GM23338 (cell line): ENCODE measurements around the gene ATP12A. TPM values are rescaled to one million over a fixed set of nuclear protein-coding genes. Genes with fewer than 3 reads are reported as not detected.

Experiments
- ATAC-seq: fragments of 200-7000 bp; cut with Tn5 transposase; 3 replicates; pipeline ENCODE4 v1.9.1; 2020
- DNase-seq: peaks from one replicate; pipeline ENCODE4 v3.0.0-alpha.2; 2015; ENCODE audit warnings: low spot score
- H2AFZ ChIP-seq: fragments of 200-600 bp; sonication (generic); 2 replicates; pipeline ENCODE4 v1.8.0; 2016; ENCODE audit warnings: antibody characterized with exemption, mild to moderate bottlenecking, moderate library complexity
- H3F3A ChIP-seq: fragments of 200-600 bp; sonication (generic); replicated peaks from 2 replicates; pipeline ENCODE4 v1.8.0; 2017; ENCODE audit warnings: antibody characterized with exemption, mixed run types, low read depth
- H3K27ac ChIP-seq: fragments of 200-600 bp; sonication (generic); 2 replicates; pipeline ENCODE4 v1.6.1; 2016; ENCODE audit warnings: low read depth
- H3K27me3 ChIP-seq: fragments of 200-600 bp; sonication (generic); 2 replicates; pipeline ENCODE4 v1.8.0; 2016; ENCODE audit warnings: mild to moderate bottlenecking, mixed run types, moderate library complexity; ENCODE audit not compliant: insufficient read depth
- H3K36me3 ChIP-seq: fragments of 200-600 bp; sonication (generic); 2 replicates; pipeline ENCODE4 v1.8.0; 2016; ENCODE audit warnings: mild to moderate bottlenecking; ENCODE audit not compliant: insufficient read depth
- H3K4me1 ChIP-seq: fragments of 200-600 bp; sonication (generic); 2 replicates; pipeline ENCODE4 v1.8.0; 2016; ENCODE audit warnings: mild to moderate bottlenecking, moderate library complexity; ENCODE audit not compliant: insufficient read depth
- H3K4me2 ChIP-seq: fragments of 200-600 bp; sonication (generic); 2 replicates; pipeline ENCODE4 v1.7.1; 2017; ENCODE audit warnings: mixed run types
- H3K4me3 ChIP-seq: fragments of 200-600 bp; sonication (generic); 2 replicates; pipeline ENCODE4 v1.6.1; 2016; ENCODE audit warnings: mixed run types
- H3K79me2 ChIP-seq: fragments of 200-600 bp; sonication (generic); replicated peaks from 2 replicates; pipeline ENCODE4 v1.8.0; 2017; ENCODE audit warnings: mild to moderate bottlenecking; ENCODE audit not compliant: insufficient read depth
- H3K9me2 ChIP-seq: fragments of 200-600 bp; sonication (generic); 2 replicates; pipeline ENCODE4 v1.8.0; 2017; ENCODE audit not compliant: insufficient read depth
- H4K20me1 ChIP-seq: fragments of 200-600 bp; sonication (generic); replicated peaks from 2 replicates; pipeline ENCODE4 v1.8.0; 2017; ENCODE audit warnings: mild to moderate bottlenecking; ENCODE audit not compliant: insufficient read depth
- H3K27ac Mint-ChIP-seq: 2 replicates; pipeline ENCODE4 v1.8.0; 2020; ENCODE audit warnings: inconsistent platforms, mild to moderate bottlenecking, moderate library complexity, mixed read lengths
- H3K27me3 Mint-ChIP-seq: 3 replicates; pipeline ENCODE4 v1.8.0; 2022; ENCODE audit warnings: low read depth, mild to moderate bottlenecking, moderate library complexity, mixed read lengths, inconsistent platforms; ENCODE audit not compliant: insufficient read depth, poor library complexity
- H3K36me3 Mint-ChIP-seq: 3 replicates; pipeline ENCODE4 v1.8.0; 2021; ENCODE audit warnings: low read depth, mild to moderate bottlenecking, inconsistent platforms, moderate library complexity, mixed read lengths
- H3K4me1 Mint-ChIP-seq: 3 replicates; pipeline ENCODE4 v1.8.0; 2020; ENCODE audit warnings: mild to moderate bottlenecking, inconsistent platforms, mixed read lengths
- H3K4me3 Mint-ChIP-seq: 3 replicates; pipeline ENCODE4 v1.8.0; 2021; ENCODE audit warnings: moderate library complexity, mild to moderate bottlenecking, inconsistent platforms, mixed read lengths
- H3K9me3 Mint-ChIP-seq: 3 replicates; pipeline ENCODE4 v1.8.0; 2020; ENCODE audit warnings: moderate library complexity, mild to moderate bottlenecking, inconsistent platforms, mixed read lengths
- CREB1 ChIP-seq: fragments of 250-450 bp; sonication (Bioruptor Pico); IDR thresholded peaks from 2 replicates; pipeline ENCODE4 v1.5.0; 2020; ENCODE audit warnings: low read depth, mild to moderate bottlenecking, moderate library complexity
- JUNB ChIP-seq: IDR thresholded peaks from one replicate; pipeline ENCODE4 v1.6.1; 2016; ENCODE audit warnings: antibody characterized with exemption; ENCODE audit not compliant: unreplicated experiment
- POLR2AphosphoS5 ChIP-seq: IDR thresholded peaks from 2 replicates; pipeline ENCODE4 v1.6.1; 2016; ENCODE audit warnings: antibody characterized with exemption, low read depth
- ZNF331 ChIP-seq: fragments of 250-450 bp; sonication (Bioruptor Pico); IDR thresholded peaks from 2 replicates; pipeline ENCODE4 v1.5.0; 2020; ENCODE audit warnings: low read depth, mild to moderate bottlenecking, moderate library complexity
- polyA plus RNA-seq: library from polyadenylated mRNA; unstranded; fragments of >200 nt; fragmentation: Nextera tagmentation; extraction: Ambion mirVana; gene quantifications from 2 replicates; pipeline ENCODE4 v1.2.1, GENCODE V29; 2016
- total RNA-seq: library from RNA; depleted of rRNA; stranded (reverse); fragments of >200 nt; shearing (Covaris generic); gene quantifications from 2 replicates; pipeline ENCODE4 v1.2.3, GENCODE V29; 2014
- TF ChIP-seq, protein P1 (sequence below), 2 experiments: fragments of 200-600 bp in 1 of 2; sonication (generic) in 1 of 2; conservative IDR thresholded peaks; 2 replicates each; pipeline versions ENCODE4 v1.5.1 to v1.6.1; 2016 to 2017; ENCODE audit warnings: antibody characterized with exemption in 2 of 2, low read depth in 2 of 2, mild to moderate bottlenecking in 2 of 2, moderate library complexity in 1 of 2
- TF ChIP-seq, protein P2 (sequence below): IDR thresholded peaks from one replicate; pipeline ENCODE4 v1.6.1; 2018; ENCODE audit warnings: antibody characterized with exemption; ENCODE audit not compliant: unreplicated experiment
- TF ChIP-seq, protein P3 (sequence below): fragments of 250-450 bp; sonication (Bioruptor Pico); IDR thresholded peaks from 2 replicates; pipeline ENCODE4 v1.5.0; 2020; ENCODE audit warnings: mild to moderate bottlenecking, moderate library complexity

The ATP12A gene
- total and polyA plus RNA-seq, 2 experiments from 2014 or later = 0.40 to 1.0 TPM

DNA sequence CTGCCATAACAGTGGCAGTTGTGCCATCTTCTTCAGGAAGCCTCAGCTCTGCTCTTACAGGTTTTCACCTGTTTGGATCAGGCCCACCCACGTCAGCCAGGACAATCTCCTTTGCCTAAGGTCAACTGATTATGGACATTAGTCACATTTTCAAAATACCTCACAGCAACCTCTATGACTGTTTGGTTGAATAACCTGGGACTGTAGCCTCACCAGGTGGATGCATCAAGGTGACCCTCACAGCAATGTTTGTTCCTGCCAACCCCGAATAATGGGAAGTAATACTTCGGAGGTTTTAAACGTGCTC is 17.2 kb upstream of the ATP12A start:
- no peaks in the 10 kb centered on the region for H3K4me1 Mint-ChIP-seq
- H3K9me2 ChIP-seq = no peaks in the 10 kb centered on the region
- no peaks in the 10 kb centered on the region for H3K36me3 Mint-ChIP-seq
- no peaks in the 10 kb centered on the region for H3K9me3 Mint-ChIP-seq
- no peak overlapping the region for H3K27ac Mint-ChIP-seq
- no peak overlapping the region for H3K4me2 ChIP-seq
- no peaks in the 10 kb centered on the region for H3F3A ChIP-seq
- no peaks in the 10 kb centered on the region for H3K27me3 ChIP-seq
- H3K4me1 ChIP-seq = no peaks in the 10 kb centered on the region
- DNase-seq = no peak
- no peaks in the 10 kb centered on the region for H3K36me3 ChIP-seq
- H3K4me3 ChIP-seq = no peak overlapping the region
- TF ChIP-seq, protein P1, sequence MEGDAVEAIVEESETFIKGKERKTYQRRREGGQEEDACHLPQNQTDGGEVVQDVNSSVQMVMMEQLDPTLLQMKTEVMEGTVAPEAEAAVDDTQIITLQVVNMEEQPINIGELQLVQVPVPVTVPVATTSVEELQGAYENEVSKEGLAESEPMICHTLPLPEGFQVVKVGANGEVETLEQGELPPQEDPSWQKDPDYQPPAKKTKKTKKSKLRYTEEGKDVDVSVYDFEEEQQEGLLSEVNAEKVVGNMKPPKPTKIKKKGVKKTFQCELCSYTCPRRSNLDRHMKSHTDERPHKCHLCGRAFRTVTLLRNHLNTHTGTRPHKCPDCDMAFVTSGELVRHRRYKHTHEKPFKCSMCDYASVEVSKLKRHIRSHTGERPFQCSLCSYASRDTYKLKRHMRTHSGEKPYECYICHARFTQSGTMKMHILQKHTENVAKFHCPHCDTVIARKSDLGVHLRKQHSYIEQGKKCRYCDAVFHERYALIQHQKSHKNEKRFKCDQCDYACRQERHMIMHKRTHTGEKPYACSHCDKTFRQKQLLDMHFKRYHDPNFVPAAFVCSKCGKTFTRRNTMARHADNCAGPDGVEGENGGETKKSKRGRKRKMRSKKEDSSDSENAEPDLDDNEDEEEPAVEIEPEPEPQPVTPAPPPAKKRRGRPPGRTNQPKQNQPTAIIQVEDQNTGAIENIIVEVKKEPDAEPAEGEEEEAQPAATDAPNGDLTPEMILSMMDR (conservative IDR thresholded peaks at IDR 0.05; ENCODE audit: low read depth in 2 of 2) = no peak
- TF ChIP-seq, protein P2, sequence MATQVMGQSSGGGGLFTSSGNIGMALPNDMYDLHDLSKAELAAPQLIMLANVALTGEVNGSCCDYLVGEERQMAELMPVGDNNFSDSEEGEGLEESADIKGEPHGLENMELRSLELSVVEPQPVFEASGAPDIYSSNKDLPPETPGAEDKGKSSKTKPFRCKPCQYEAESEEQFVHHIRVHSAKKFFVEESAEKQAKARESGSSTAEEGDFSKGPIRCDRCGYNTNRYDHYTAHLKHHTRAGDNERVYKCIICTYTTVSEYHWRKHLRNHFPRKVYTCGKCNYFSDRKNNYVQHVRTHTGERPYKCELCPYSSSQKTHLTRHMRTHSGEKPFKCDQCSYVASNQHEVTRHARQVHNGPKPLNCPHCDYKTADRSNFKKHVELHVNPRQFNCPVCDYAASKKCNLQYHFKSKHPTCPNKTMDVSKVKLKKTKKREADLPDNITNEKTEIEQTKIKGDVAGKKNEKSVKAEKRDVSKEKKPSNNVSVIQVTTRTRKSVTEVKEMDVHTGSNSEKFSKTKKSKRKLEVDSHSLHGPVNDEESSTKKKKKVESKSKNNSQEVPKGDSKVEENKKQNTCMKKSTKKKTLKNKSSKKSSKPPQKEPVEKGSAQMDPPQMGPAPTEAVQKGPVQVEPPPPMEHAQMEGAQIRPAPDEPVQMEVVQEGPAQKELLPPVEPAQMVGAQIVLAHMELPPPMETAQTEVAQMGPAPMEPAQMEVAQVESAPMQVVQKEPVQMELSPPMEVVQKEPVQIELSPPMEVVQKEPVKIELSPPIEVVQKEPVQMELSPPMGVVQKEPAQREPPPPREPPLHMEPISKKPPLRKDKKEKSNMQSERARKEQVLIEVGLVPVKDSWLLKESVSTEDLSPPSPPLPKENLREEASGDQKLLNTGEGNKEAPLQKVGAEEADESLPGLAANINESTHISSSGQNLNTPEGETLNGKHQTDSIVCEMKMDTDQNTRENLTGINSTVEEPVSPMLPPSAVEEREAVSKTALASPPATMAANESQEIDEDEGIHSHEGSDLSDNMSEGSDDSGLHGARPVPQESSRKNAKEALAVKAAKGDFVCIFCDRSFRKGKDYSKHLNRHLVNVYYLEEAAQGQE = no peak
- TF ChIP-seq ZNF331 (no peak), JUNB (no peak), POLR2AphosphoS5 (no peak), CREB1 (CRISPR knock-in tag) (no peak)
- TF ChIP-seq, protein P3, sequence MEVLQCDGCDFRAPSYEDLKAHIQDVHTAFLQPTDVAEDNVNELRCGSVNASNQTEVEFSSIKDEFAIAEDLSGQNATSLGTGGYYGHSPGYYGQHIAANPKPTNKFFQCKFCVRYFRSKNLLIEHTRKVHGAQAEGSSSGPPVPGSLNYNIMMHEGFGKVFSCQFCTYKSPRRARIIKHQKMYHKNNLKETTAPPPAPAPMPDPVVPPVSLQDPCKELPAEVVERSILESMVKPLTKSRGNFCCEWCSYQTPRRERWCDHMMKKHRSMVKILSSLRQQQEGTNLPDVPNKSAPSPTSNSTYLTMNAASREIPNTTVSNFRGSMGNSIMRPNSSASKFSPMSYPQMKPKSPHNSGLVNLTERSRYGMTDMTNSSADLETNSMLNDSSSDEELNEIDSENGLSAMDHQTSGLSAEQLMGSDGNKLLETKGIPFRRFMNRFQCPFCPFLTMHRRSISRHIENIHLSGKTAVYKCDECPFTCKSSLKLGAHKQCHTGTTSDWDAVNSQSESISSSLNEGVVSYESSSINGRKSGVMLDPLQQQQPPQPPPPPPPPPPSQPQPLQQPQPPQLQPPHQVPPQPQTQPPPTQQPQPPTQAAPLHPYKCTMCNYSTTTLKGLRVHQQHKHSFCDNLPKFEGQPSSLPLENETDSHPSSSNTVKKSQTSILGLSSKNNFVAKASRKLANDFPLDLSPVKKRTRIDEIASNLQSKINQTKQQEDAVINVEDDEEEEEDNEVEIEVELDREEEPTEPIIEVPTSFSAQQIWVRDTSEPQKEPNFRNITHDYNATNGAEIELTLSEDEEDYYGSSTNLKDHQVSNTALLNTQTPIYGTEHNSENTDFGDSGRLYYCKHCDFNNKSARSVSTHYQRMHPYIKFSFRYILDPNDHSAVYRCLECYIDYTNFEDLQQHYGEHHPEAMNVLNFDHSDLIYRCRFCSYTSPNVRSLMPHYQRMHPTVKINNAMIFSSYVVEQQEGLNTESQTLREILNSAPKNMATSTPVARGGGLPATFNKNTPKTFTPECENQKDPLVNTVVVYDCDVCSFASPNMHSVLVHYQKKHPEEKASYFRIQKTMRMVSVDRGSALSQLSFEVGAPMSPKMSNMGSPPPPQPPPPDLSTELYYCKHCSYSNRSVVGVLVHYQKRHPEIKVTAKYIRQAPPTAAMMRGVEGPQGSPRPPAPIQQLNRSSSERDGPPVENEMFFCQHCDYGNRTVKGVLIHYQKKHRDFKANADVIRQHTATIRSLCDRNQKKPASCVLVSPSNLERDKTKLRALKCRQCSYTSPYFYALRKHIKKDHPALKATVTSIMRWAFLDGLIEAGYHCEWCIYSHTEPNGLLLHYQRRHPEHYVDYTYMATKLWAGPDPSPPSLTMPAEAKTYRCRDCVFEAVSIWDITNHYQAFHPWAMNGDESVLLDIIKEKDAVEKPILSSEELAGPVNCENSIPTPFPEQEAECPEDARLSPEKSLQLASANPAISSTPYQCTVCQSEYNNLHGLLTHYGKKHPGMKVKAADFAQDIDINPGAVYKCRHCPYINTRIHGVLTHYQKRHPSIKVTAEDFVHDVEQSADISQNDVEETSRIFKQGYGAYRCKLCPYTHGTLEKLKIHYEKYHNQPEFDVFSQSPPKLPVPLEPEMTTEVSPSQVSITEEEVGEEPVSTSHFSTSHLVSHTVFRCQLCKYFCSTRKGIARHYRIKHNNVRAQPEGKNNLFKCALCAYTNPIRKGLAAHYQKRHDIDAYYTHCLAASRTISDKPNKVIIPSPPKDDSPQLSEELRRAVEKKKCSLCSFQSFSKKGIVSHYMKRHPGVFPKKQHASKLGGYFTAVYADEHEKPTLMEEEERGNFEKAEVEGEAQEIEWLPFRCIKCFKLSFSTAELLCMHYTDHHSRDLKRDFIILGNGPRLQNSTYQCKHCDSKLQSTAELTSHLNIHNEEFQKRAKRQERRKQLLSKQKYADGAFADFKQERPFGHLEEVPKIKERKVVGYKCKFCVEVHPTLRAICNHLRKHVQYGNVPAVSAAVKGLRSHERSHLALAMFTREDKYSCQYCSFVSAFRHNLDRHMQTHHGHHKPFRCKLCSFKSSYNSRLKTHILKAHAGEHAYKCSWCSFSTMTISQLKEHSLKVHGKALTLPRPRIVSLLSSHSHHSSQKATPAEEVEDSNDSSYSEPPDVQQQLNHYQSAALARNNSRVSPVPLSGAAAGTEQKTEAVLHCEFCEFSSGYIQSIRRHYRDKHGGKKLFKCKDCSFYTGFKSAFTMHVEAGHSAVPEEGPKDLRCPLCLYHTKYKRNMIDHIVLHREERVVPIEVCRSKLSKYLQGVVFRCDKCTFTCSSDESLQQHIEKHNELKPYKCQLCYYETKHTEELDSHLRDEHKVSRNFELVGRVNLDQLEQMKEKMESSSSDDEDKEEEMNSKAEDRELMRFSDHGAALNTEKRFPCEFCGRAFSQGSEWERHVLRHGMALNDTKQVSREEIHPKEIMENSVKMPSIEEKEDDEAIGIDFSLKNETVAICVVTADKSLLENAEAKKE (CRISPR knock-in tag) = no peak
- H3K79me2 ChIP-seq = no peaks in the 10 kb centered on the region
- no peak overlapping the region for H2AFZ ChIP-seq
- no peak for ATAC-seq
- no peaks in the 10 kb centered on the region for H3K27me3 Mint-ChIP-seq
- no peak overlapping the region for H3K4me3 Mint-ChIP-seq
- H3K27ac ChIP-seq = no peak overlapping the region
- H4K20me1 ChIP-seq = no peaks in the 10 kb centered on the region
